Renal pelvis (tissue), 12 donors: ENCODE results near the gene MAGEB4. TPM values are rescaled to one million over a fixed set of nuclear protein-coding genes. Genes with fewer than 3 reads are reported as not detected.
"Not testable (repeated sequence)": the region's sequence is repeated elsewhere in the genome, so short reads cannot be mapped to it uniquely, and the experiment has no call there.

Experiments used
- DNase-seq: peaks from one replicate; pipeline ENCODE4 v3.0.0-alpha.2; 2013
- long read RNA-seq, 16 experiments: transcript quantifications; one replicate each; lab custom pipeline, GENCODE V29; 2026
- polyA plus RNA-seq, 3 donors: library from polyadenylated mRNA; unstranded; fragments of 120-200 nt; gene quantifications; one replicate each; pipeline ENCODE4 v1.2.1, GENCODE V29; 2013; ENCODE audit not compliant: insufficient read length in 3 of 3

The MAGEB4 gene
- not detected for polyA plus RNA-seq
- long read RNA-seq, donor 1, result 0 reads
- long read RNA-seq, donor 2, result 0 reads
- long read RNA-seq, donor 3, result 0 reads
- long read RNA-seq, donor 4, result 0 reads
- long read RNA-seq, donor 5, result 0 reads
- long read RNA-seq, donor 6, result 0 reads
- long read RNA-seq, donor 7, result 0 reads
- long read RNA-seq, donor 8, result 0 reads
- long read RNA-seq, donor 9, result 0 reads
- long read RNA-seq, donor 10, result 0 reads
- long read RNA-seq, donor 11, result 0 reads
- long read RNA-seq, donor 12, result 0 reads
- long read RNA-seq, donor 13, result 0 reads
- long read RNA-seq, donor 14, partial matches to known transcripts, result 0 of 1 reads
- long read RNA-seq, donor 14, other reads (novel, unspliced or antisense), result 0 of 1 reads
- long read RNA-seq, donor 15, result 0 reads
- long read RNA-seq, donor 16, result 0 reads

GRCh38 chrX:30241724-30242415 lies at the start of gene MAGEB4:
Gene MAGEB4, plus strand, starts transcription at chrX:30242000. Its CDS starts 136 bp downstream, at chrX:30242136.
- DNase-seq, result no peak

- not testable (repeated sequence) for DNase-seq
Measured at GRCh38 chrX:30193910-30194309, 47.9 kb upstream of the MAGEB4 start.

- DNase-seq, result peak; percentile 8
Measured at GRCh38 chrX:30196322-30196721, 45.5 kb upstream of the MAGEB4 start.

GRCh38 chrX:30212172-30212571 lies 29.6 kb upstream of the MAGEB4 start:
- DNase-seq, result no peak

- DNase-seq, result no peak
Measured at GRCh38 chrX:30215357-30215843, 26.4 kb upstream of the MAGEB4 start, which contains the start of gene MAGEB2. Gene MAGEB2, plus strand, starts transcription at chrX:30215563. Its CDS starts 3,018 bp downstream, at chrX:30218581.

DNA sequence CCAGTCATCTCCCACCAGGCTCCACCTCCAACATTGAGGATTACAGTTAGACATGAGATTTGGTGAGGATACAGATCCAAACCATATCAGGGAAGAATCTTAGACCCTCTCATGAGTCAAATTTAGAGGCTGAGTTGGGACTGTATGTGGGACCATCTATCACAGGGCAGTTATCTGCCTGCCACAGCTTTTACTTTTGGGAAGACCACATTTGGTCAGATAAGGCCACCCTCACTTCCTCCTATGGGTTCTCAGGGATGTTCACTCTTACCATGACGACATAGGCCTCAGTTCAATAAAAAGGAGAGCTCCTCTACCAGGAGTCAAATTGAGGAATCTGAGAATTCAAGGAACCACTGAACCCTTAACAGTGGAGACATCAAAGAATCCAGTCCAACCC lies 24.3 kb upstream of the MAGEB4 start:
- no peak for DNase-seq

GRCh38 chrX:30219372-30219771 lies 22.4 kb upstream of the MAGEB4 start:
- DNase-seq, result no peak

- no peak for DNase-seq
Measured at GRCh38 chrX:30220661-30221060, 21.1 kb upstream of the MAGEB4 start.

GRCh38 chrX:30224536-30224935 lies 17.3 kb upstream of the MAGEB4 start:
- DNase-seq, result no peak

DNA sequence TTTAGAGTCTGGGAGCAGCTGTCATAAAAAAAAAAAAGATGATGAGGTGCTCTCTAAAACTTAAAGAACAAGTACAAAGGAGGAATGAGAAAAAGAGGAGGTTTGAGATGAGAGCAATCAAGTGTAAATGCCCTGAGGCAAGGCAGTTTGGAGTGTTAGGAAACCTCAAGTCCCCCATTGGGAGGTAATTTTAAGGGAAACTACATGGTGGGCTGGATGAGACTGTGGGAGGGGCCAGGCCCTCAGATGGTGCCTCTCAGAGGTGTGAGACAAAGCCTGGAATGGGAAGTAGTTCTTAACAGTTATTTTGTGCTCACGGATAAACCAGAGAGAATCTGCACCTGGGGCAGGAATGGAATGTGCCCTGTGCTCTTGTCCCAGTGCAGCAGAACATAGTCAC lies 13.3 kb upstream of the MAGEB4 start:
- no peak for DNase-seq

GRCh38 chrX:30230395-30230794 lies 11.4 kb upstream of the MAGEB4 start, which contains the start of gene MAGEB3:
Gene MAGEB3, plus strand, starts transcription at chrX:30230657. Its CDS starts 5,268 bp downstream, at chrX:30235925.
- no peak for DNase-seq

DNA sequence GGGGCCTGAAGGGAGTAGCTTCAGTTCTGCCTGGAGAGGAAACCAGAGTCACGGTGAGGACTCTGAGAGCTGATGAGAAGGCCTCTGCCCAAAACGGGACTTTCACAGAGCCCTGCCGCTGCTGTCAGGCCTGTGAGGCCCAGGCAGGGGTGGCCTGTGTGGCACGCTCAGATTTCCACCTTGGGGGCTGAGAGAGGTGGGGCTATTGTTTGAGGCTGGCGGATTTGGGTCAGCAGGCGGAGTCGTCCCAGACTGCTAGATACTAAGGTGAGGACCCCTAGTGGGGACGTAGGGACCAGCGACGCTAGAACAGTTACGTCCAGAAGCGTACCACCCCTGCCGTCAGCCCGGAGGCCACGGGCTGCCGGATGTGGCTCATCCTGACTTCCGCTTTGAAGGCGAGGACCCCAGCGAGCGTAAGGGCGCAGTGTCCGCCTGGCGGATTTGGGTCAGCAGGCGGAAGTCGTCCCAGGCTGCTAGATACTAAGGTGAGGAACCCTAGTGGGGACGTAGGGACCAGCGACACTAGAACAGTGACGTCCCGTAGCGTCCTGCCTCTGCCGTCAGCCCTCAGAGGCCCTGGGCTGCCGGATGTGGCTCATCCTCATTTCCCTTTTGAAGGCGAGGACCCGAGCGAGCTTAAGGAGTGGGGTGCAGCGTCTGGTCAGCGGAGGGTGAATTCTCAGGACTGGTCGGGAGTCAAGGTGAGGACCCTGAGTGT lies 5.1 kb downstream of the MAGEB4 start, which contains the start of gene MAGEB1:
MAGEB1 (plus strand) TSS at position 378 of the 721 bp plus-strand sequence. CDS start 3,348 bp downstream, outside the sequence.
- DNase-seq, result no peak

DNA sequence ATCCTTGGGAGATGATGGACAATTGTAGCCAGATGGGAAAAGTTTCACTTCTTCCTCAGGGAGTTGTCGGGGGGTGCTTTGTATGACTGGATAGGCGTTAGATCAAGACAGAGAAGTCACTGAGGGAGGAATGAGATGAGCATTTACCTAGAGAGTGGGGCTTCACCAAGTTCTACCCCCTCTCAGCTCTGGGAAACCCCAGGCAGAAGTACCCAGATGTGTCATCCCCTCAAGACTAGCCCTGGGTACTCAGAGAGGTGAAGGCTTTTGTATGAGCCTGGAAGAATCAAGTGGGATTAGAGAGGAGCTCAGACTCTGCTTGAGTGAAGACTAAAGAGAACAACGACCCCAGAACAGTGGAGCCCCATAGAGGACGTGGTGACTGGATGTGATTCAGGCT lies 7.1 kb downstream of the MAGEB4 start:
- no peak for DNase-seq

- DNase-seq, result no peak
Measured at GRCh38 chrX:30253257-30253656, 11.5 kb downstream of the MAGEB4 start.

DNA sequence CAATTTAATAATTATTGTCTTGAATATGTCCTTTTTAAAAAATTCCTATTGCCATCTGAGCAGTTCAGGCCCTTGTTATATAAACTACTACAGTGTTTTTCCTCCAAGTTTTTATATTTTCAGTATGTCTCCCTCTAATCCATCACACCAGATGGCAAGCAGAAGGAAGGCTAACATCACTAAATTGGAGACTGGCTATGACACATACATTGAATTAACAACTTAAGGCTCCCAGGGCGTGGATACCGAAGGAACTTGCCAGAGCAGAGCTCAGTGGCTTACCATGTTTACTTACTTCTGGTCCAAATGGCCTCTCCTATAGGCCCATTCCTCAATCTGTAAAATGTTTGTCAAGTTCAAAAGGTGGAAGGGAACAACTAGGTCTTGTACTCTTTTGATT lies 18.1 kb downstream of the MAGEB4 start:
- no peak for DNase-seq

DNA sequence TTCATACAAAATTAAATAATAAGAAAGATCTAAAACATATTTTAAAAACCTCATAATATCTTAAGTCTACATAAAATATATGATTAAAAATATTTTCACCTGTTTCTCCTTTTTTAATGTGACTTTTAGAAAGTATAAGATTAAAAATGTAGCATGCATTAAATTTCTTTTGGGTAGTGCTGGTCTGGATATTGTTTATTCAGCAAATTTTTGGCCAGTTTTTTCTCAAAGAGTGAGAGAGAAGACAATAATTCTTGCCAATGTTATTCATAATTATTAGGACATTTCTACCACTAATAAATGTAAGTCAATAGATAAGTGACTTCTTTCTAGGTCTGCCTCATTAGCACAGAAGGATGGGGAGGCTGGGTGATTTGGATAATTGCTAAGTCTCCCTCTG lies 19.2 kb downstream of the MAGEB4 start:
- DNase-seq, result no peak

- no peak for DNase-seq
Measured at GRCh38 chrX:30262763-30263162, 21.0 kb downstream of the MAGEB4 start.

DNA sequence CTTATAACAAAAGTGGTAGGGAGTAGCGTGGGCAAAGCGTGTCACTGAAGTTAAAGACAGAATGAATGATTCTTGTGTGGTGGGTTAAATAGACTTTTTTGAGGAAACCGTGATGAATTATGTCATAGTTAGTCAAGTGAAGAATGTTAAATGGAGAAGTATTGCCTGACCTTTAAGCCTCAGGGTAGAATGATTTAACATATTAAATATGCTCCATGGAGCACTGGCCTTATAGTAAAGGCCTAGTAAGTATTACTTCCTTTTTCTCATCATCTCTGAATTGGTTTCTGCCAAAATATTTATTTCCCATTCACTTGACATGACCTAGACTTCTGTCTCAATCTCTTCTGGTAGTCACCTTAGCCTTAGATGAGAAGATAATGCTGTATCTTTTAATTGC lies 28.8 kb downstream of the MAGEB4 start:
- no peak for DNase-seq

DNA sequence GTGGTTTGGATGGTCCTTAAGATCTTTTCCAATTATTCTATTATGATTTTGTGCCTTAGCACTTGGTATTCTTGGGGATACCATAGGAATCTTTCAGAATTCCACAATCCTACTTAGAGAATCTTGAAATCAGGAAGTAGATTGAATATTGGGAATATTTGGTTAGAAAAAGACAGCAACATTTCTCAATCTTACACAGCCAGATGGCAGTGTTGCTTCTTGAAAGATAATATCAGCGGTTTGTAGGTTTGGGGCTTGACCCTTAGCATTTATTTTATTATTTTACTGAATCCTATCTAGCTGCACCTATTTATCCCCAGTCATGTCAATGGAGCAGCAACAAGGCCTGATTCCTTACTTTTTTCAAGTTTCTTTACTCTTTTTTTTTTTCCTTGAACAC lies 33.7 kb downstream of the MAGEB4 start:
- DNase-seq, result no peak

DNA sequence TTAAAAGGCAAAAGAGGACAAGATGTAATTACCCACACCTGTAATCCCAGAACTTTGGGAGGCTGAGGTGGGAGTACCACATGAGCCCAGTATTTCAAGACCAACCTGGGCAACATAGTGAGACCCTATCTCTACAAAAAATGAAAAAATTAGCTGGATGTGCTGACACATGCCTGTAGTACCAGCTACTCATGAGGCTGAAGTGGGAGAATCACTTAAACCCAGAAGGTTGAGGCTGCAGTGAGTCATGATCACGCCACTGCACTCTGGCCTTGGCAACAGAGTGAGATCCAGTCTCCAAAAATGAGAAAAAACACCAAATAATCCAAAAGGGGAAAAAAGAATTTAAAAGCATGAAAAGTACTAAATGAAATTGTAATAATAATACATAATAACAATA lies 36.6 kb downstream of the MAGEB4 start:
- DNase-seq, result no peak

- no peak for DNase-seq
Measured at GRCh38 chrX:30280428-30280827, 38.6 kb downstream of the MAGEB4 start.

GRCh38 chrX:30282527-30282926 lies 40.7 kb downstream of the MAGEB4 start:
- no peak for DNase-seq
